OCI-LY3 (cell line): Measurements from ENCODE around the gene SF3B5.

ENCODE experiments used
- CTCF ChIP-seq: fragments of 200-600, 300-600 bp; sonication (generic); IDR thresholded peaks from 2 replicates; pipeline ENCODE4 v1.5.1; 2014; ENCODE audit warnings: antibody characterized with exemption, low read length, low read depth
- EZH2phosphoT487 ChIP-seq: fragments of 200-600 bp; shearing (Covaris generic); IDR thresholded peaks from 2 replicates; pipeline ENCODE4 v1.6.1; 2018; ENCODE audit warnings: antibody characterized with exemption, mixed run types, low read depth

- TF ChIP-seq EZH2phosphoT487 (no peak), CTCF (no peak)
Observed at GRCh38 chr6:144086959-144087358, 8.4 kb downstream of the SF3B5 start.
